IPS-20b (cell line): ENCODE measurements around the gene PCBP1.
"Not testable (repeated sequence)": the region's sequence is repeated elsewhere in the genome, so short reads cannot be mapped to it uniquely, and the experiment has no call there.

ENCODE experiments used
- H3K27ac ChIP-seq: one replicate; pipeline ENCODE4 v1.5.1; 2013; ENCODE audit warnings: low read length
- H3K27me3 ChIP-seq: 2 replicates; pipeline ENCODE4 v1.6.1; 2013; ENCODE audit warnings: mild to moderate bottlenecking, low read length, inconsistent platforms; ENCODE audit not compliant: insufficient read depth
- H3K36me3 ChIP-seq: 2 replicates; pipeline ENCODE4 v1.6.1; 2013; ENCODE audit warnings: low read depth, mild to moderate bottlenecking, inconsistent platforms, low read length, moderate library complexity; ENCODE audit not compliant: insufficient read depth
- H3K4me1 ChIP-seq: 2 replicates; pipeline ENCODE4 v1.6.1; 2013; ENCODE audit warnings: mild to moderate bottlenecking, control low read depth, inconsistent platforms, low read length, moderate library complexity; ENCODE audit not compliant: insufficient read depth
- H3K4me3 ChIP-seq: 2 replicates; pipeline ENCODE4 v1.5.1; 2013; ENCODE audit warnings: mild to moderate bottlenecking, low read length, inconsistent platforms
- H3K9ac ChIP-seq: 2 replicates; pipeline ENCODE4 v1.6.1; 2013; ENCODE audit warnings: low read depth, mild to moderate bottlenecking, inconsistent platforms, low read length, moderate library complexity
- H3K9me3 ChIP-seq: 2 replicates; pipeline ENCODE4 v1.6.1; 2013; ENCODE audit warnings: mild to moderate bottlenecking, low read depth, low read length, inconsistent platforms; ENCODE audit not compliant: insufficient read depth

The PCBP1 gene

GRCh38 chr2:70091364-70091763 is 4.1 kb downstream of the PCBP1 start:
- Histone ChIP-seq H3K4me3 (no peak overlapping the region), H3K4me1 (peaks cover 5% of the 10 kb centered on the region; the same call in 1 of the 2 replicates), H3K36me3 (peaks cover 15% of the 10 kb centered on the region), H3K9me3 (no peaks in the 10 kb centered on the region), H3K27ac (no peak overlapping the region), H3K9ac (no peak overlapping the region), H3K27me3 (no peaks in the 10 kb centered on the region)

GRCh38 chr2:70091816-70092215 is 4.5 kb downstream of the PCBP1 start:
- Histone ChIP-seq H3K36me3 (peaks cover 15% of the 10 kb centered on the region), H3K27ac (no peak overlapping the region), H3K27me3 (no peaks in the 10 kb centered on the region), H3K4me1 (peaks cover 5% of the 10 kb centered on the region; the same call in 1 of the 2 replicates), H3K9me3 (no peaks in the 10 kb centered on the region), H3K4me3 (no peak overlapping the region), H3K9ac (no peak overlapping the region)

DNA sequence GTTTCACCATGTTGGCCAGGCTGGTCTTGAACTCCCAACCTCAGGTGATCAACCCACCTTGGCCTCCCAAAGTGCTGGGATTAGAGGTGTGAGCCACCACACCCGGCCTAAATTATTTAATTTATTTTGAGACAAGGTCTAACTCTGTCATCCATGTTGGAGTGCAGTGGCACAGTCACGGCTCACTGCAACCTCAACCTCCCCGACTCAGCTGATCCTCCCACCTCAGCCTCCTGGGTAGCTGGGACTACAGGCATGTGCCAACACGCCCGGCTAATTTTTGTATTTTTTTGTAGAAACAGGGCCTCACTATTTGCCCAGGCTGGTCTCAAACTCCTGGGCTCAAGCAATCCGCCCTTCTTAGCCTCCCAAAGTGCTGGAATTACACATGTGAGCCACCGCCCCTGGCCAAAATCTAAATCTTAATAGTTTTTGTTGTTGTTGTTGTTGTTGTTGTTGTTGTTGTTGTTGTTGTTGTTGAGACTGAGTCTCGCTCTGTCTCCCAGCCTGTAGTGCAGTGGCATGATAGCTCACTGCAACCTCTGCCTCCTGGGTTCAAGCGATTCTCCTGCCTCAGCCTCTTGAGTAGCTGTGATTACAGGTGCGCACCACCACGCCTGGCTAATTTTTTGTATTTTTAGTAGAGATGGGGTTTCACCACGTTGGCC is 5.4 kb downstream of the PCBP1 start:
- not testable (repeated sequence) for H3K4me3 ChIP-seq, H3K27me3 ChIP-seq, H3K27ac ChIP-seq, H3K4me1 ChIP-seq, H3K9me3 ChIP-seq, H3K9ac ChIP-seq
- H3K36me3 ChIP-seq, result peaks cover 14% of the 10 kb centered on the region

DNA sequence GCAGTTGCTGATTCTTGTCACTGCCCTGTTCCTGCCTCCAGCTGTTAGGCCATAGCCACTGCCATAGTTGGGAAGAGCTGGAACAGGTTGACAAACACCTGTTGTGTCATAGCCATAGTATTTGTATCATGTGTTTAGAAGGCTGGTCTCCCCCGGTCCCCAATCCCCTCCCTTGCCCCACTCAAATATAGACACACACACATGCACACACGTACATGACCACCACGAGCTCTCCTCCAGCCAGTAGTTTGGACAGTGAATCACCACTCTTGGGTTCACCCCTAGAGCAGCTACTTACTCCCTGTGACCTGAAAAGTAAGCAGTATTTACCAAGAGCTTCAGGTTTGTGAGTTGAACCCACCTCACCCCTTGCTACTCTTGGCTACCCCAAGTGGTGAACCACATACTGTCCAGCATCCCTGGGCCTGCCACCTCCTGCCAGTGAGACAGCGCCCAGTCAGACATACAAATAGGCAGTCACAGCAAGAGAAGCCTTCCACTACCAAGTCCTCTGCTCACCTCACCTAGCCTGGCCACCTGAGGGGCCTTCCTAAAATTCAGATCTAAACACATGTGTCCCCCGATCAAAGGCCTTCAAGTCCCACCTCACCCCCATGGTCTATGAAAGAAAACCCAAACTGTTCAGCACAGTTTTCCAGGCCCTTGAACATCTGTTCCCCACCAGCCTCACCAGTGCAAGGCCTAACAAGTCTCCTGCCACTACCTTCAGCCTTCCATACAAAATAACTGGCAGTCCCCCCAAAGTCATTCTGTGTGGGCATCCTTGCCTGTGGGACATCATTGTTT is 7.1 kb downstream of the PCBP1 start:
- H3K4me3 ChIP-seq, result no peak overlapping the region
- no peaks in the 10 kb centered on the region for H3K9me3 ChIP-seq
- H3K9ac ChIP-seq, result no peak overlapping the region
- no peaks in the 10 kb centered on the region for H3K36me3 ChIP-seq
- no peak overlapping the region for H3K27ac ChIP-seq
- H3K4me1 ChIP-seq, result peaks cover 5% of the 10 kb centered on the region; the same call in 1 of the 2 replicates
- no peaks in the 10 kb centered on the region for H3K27me3 ChIP-seq

GRCh38 chr2:70094978-70095719 is 7.9 kb downstream of the PCBP1 start:
- Histone ChIP-seq H3K4me1 (peaks cover under 1% of the 10 kb centered on the region; the same call in 1 of the 2 replicates), H3K27me3 (no peaks in the 10 kb centered on the region), H3K27ac (no peak overlapping the region), H3K4me3 (no peak overlapping the region), H3K9me3 (no peaks in the 10 kb centered on the region), H3K36me3 (no peaks in the 10 kb centered on the region), H3K9ac (peak overlapping the region; percentile 48; the same call in 1 of the 2 replicates)

GRCh38 chr2:70095720-70096670 is 8.7 kb downstream of the PCBP1 start:
- H3K4me1 ChIP-seq, result no peaks in the 10 kb centered on the region
- no peaks in the 10 kb centered on the region for H3K27me3 ChIP-seq
- no peak overlapping the region for H3K27ac ChIP-seq
- H3K9ac ChIP-seq, result peak overlapping the region; percentile 48; the same call in 1 of the 2 replicates
- no peak overlapping the region for H3K4me3 ChIP-seq
- no peaks in the 10 kb centered on the region for H3K36me3 ChIP-seq
- H3K9me3 ChIP-seq, result no peaks in the 10 kb centered on the region

- Histone ChIP-seq H3K9me3 (no peaks in the 10 kb centered on the region), H3K4me1 (no peaks in the 10 kb centered on the region; the same call in none of the 2 replicates), H3K27me3 (no peaks in the 10 kb centered on the region), H3K9ac (no peak overlapping the region), H3K36me3 (no peaks in the 10 kb centered on the region), H3K4me3 (no peak overlapping the region), H3K27ac (no peak overlapping the region)
These were observed 10.8 kb downstream of the PCBP1 start for GRCh38 chr2:70098032-70098431.

DNA sequence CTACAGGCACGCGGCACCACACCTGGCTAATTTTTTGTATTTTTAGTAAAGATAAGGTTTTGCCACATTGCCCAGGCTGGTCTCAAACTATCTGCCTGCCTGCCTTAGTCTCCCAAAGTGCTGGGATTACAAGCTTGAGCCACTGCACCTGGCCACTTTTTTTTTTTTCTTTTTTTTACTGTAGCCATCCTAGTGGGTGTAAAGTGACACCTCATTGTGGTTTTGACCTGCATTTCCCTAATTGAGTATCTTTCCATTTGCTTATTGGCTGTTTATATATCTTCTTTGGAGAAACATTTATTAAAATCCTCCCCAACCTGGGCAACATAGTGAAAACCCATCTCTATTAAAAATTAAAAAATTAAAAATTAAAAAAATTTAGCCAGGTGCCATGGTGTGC is 12.0 kb downstream of the PCBP1 start:
- H3K9me3 ChIP-seq, result no peaks in the 10 kb centered on the region
- H3K4me3 ChIP-seq, result no peak overlapping the region
- H3K4me1 ChIP-seq, result peaks cover 9% of the 10 kb centered on the region
- no peak overlapping the region for H3K27ac ChIP-seq
- H3K9ac ChIP-seq, result no peak overlapping the region
- no peaks in the 10 kb centered on the region for H3K36me3 ChIP-seq
- no peaks in the 10 kb centered on the region for H3K27me3 ChIP-seq

- Histone ChIP-seq H3K9ac (no peak overlapping the region), H3K36me3 (no peaks in the 10 kb centered on the region), H3K4me3 (no peak overlapping the region), H3K27me3 (no peaks in the 10 kb centered on the region), H3K4me1 (peaks cover 12% of the 10 kb centered on the region), H3K9me3 (no peaks in the 10 kb centered on the region), H3K27ac (no peak overlapping the region)
These were observed 13.9 kb downstream of the PCBP1 start for GRCh38 chr2:70101174-70101573.

DNA sequence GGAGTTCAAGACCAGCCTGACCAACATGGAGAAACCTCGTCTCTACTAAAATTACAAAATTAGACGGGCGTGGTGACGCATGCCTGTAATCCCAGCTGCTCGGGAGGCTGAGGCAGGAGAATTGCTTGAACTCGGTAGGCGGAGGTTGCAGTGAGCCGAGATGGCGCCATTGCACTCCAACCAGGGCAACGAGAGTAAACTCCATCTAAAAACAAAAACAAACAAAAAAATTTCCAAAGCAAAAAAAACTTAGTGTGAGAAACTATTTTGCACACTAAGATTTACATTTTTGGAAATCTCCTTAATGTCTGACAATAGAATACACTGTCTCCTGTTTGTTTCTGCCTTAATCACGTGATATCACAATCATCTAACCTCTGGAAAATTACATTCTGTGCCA is 14.4 kb downstream of the PCBP1 start:
- peaks cover 12% of the 10 kb centered on the region for H3K4me1 ChIP-seq
- not testable (repeated sequence) for H3K9ac ChIP-seq, H3K36me3 ChIP-seq

More for the DNA sequence above, 14.4 kb downstream of the PCBP1 start:
- not testable (repeated sequence) for H3K9me3 ChIP-seq, H3K27me3 ChIP-seq, H3K4me3 ChIP-seq, H3K27ac ChIP-seq
